Transverse colon (tissue), 3 donors: ENCODE data around the gene CDKAL1.

Source experiments
- CTCF ChIP-seq, 5 experiments: fragments of 200-600 bp in 3 of 5; fragments of 450-650 bp in 2 of 5; sonication (generic) in 3 of 5; IDR thresholded peaks; 1 replicate in 2 of 5; 2 replicates in 3 of 5; pipeline ENCODE4 v1.5.1; 2016 to 2017; ENCODE audit warnings: antibody characterized with exemption in 5 of 5, inconsistent platforms in 3 of 5, mild to moderate bottlenecking in 2 of 5, moderate library complexity in 1 of 5
- EP300 ChIP-seq: sonication (generic); formaldehyde crosslinking; IDR thresholded peaks from one replicate; pipeline ENCODE4 v1.6.1; 2017; ENCODE audit warnings: antibody characterized with exemption, low read depth

GRCh38 chr6:20655317-20655716 is 121.1 kb downstream of the CDKAL1 start:
- TF ChIP-seq CTCF (IDR thresholded peaks at IDR 0.05) = no peak
- TF ChIP-seq EP300 = no peak
